Liver (tissue), 9 donors: Measurements from ENCODE around the gene CPAMD8. TPM values are rescaled to one million over a fixed set of nuclear protein-coding genes. Genes with fewer than 3 reads are reported as not detected.

Source experiments
- DNase-seq: peaks from one replicate; pipeline ENCODE4 v3.0.0-alpha.2; 2017; ENCODE audit warnings: low spot score
- H3K27ac ChIP-seq, 2 donors: one replicate each; pipeline ENCODE4 v1.7.0; 2013; ENCODE audit warnings: inconsistent platforms in 2 of 2, low read length in 2 of 2, control low read depth in 1 of 2, low read depth in 1 of 2, mild to moderate bottlenecking in 1 of 2
- H3K27me3 ChIP-seq, 4 donors: one replicate each; pipeline versions ENCODE4 v1.6.1 to v1.7.0; 2013; ENCODE audit warnings: low read length in 3 of 4, inconsistent platforms in 1 of 4, mild to moderate bottlenecking in 1 of 4, moderate library complexity in 1 of 4; ENCODE audit not compliant: control insufficient read depth in 4 of 4, insufficient read depth in 4 of 4
- H3K36me3 ChIP-seq, 4 donors: one replicate each; pipeline versions ENCODE4 v1.6.1 to v1.7.0; 2013; ENCODE audit warnings: low read length in 3 of 4, mild to moderate bottlenecking in 3 of 4, low read depth in 1 of 4, moderate library complexity in 1 of 4; ENCODE audit not compliant: control insufficient read depth in 4 of 4, insufficient read depth in 3 of 4
- H3K4me1 ChIP-seq, 4 donors: one replicate each; pipeline versions ENCODE4 v1.6.1 to v1.7.0; 2013; ENCODE audit warnings: low read length in 3 of 4, mild to moderate bottlenecking in 3 of 4, moderate library complexity in 1 of 4; ENCODE audit not compliant: control insufficient read depth in 4 of 4, insufficient read depth in 4 of 4
- H3K4me3 ChIP-seq, 3 donors: one replicate each; pipeline versions ENCODE4 v1.6.1 to v1.7.0; 2013; ENCODE audit warnings: low read length in 3 of 3, control low read depth in 1 of 3, low read depth in 1 of 3, mild to moderate bottlenecking in 1 of 3
- H3K9ac ChIP-seq, 2 donors: one replicate each; pipeline ENCODE4 v1.7.0; 2013; ENCODE audit warnings: low read length in 2 of 2, mild to moderate bottlenecking in 2 of 2, moderate library complexity in 2 of 2, control low read depth in 1 of 2, low read depth in 1 of 2
- H3K9me3 ChIP-seq, 4 donors: one replicate each; pipeline versions ENCODE4 v1.6.1 to v1.7.0; 2013; ENCODE audit warnings: low read length in 3 of 4; ENCODE audit not compliant: control insufficient read depth in 4 of 4
- ATF3 ChIP-seq: IDR thresholded peaks from 2 replicates; pipeline ENCODE4 v1.6.1; 2016; ENCODE audit warnings: antibody characterized with exemption
- CTCF ChIP-seq: fragments of 150-350 bp; IDR thresholded peaks from 2 replicates; pipeline ENCODE4 v1.5.1; 2017; ENCODE audit warnings: improper control_type of control experiment, low read depth, low read length; ENCODE audit not compliant: missing input control
- EGR1 ChIP-seq, 2 donors: IDR thresholded peaks; 2 replicates each; pipeline ENCODE4 v1.6.1; 2016 to 2018; ENCODE audit warnings: antibody characterized with exemption in 2 of 2, low read depth in 2 of 2
- FOXA1 ChIP-seq: IDR thresholded peaks from 2 replicates; pipeline ENCODE4 v1.6.1; 2016; ENCODE audit warnings: antibody characterized with exemption
- FOXA2 ChIP-seq: IDR thresholded peaks from 2 replicates; pipeline ENCODE4 v1.6.1; 2016; ENCODE audit warnings: antibody characterized with exemption
- GABPA ChIP-seq, 2 donors: IDR thresholded peaks in 1 of 2; conservative IDR thresholded peaks in 1 of 2; 2 replicates each; pipeline ENCODE4 v1.6.1; 2016; ENCODE audit warnings: antibody characterized with exemption in 2 of 2, mild to moderate bottlenecking in 1 of 2, moderate library complexity in 1 of 2
- HNF4G ChIP-seq: IDR thresholded peaks from 2 replicates; pipeline ENCODE4 v1.6.1; 2016; ENCODE audit warnings: antibody characterized with exemption
- JUND ChIP-seq, 2 donors: IDR thresholded peaks; 2 replicates each; pipeline ENCODE4 v1.6.1; 2016; ENCODE audit warnings: antibody characterized with exemption in 2 of 2
- MAX ChIP-seq: IDR thresholded peaks from 2 replicates; pipeline ENCODE4 v1.6.1; 2016; ENCODE audit warnings: antibody characterized with exemption
- NR2F2 ChIP-seq: IDR thresholded peaks from 2 replicates; pipeline ENCODE4 v1.6.1; 2016; ENCODE audit warnings: antibody characterized with exemption
- RAD21 ChIP-seq, 2 donors: IDR thresholded peaks; 2 replicates each; pipeline ENCODE4 v1.6.1; 2016; ENCODE audit warnings: antibody characterized with exemption in 2 of 2, mild to moderate bottlenecking in 2 of 2
- REST ChIP-seq: IDR thresholded peaks from 2 replicates; pipeline ENCODE4 v1.6.1; 2016; ENCODE audit warnings: antibody characterized with exemption, mild to moderate bottlenecking
- RXRA ChIP-seq, 2 donors: IDR thresholded peaks; 2 replicates each; pipeline ENCODE4 v1.6.1; 2017 to 2018; ENCODE audit warnings: antibody characterized with exemption in 2 of 2, mild to moderate bottlenecking in 1 of 2
- SP1 ChIP-seq: IDR thresholded peaks from 2 replicates; pipeline ENCODE4 v1.6.1; 2018; ENCODE audit warnings: antibody characterized with exemption, mild to moderate bottlenecking
- TAF1 ChIP-seq: conservative IDR thresholded peaks from 2 replicates; pipeline ENCODE4 v1.6.1; 2016; ENCODE audit warnings: antibody characterized with exemption, mild to moderate bottlenecking
- YY1 ChIP-seq: IDR thresholded peaks from 2 replicates; pipeline ENCODE4 v1.6.1; 2016; ENCODE audit warnings: antibody characterized with exemption, mild to moderate bottlenecking
- ZBTB33 ChIP-seq: IDR thresholded peaks from 2 replicates; pipeline ENCODE4 v1.6.1; 2016; ENCODE audit warnings: antibody characterized with exemption
- WGBS: extraction: QIAGEN DNeasy Blood & Tissue Kit; methylation state at CpG from one replicate; pipeline ENCODE4 v1.1.7; 2013; 5-methylcytosine and 5-hydroxymethylcytosine counted together
- polyA plus RNA-seq, 2 donors: library from polyadenylated mRNA; stranded (reverse) in 1 of 2; unstranded in 1 of 2; fragments of 200-250 nt in 1 of 2; fragments of >200 nt in 1 of 2; fragmentation: Nextera tagmentation in 1 of 2; extraction: Ambion mirVana in 1 of 2; gene quantifications; one replicate each; pipeline versions ENCODE4 v1.2.1 to v1.2.3, GENCODE V29; 2013 to 2015
- total RNA-seq, 2 donors: library from RNA; depleted of rRNA; stranded (reverse); fragments of >200 nt; gene quantifications; one replicate each; pipeline ENCODE4 v1.2.3, GENCODE V29; 2014
- donor health status: healthy.
- donor health status: healthy.
- donor health status: healthy.
- donor health status: healthy.
- donor health status: healthy.

Gene CPAMD8
- total and polyA plus RNA-seq, 4 donors = 0.92 to 1.4 (median 1.1) TPM

- H3K27ac ChIP-seq = no peak overlapping the region
- no peak overlapping the region for H3K4me3 ChIP-seq
- DNase-seq = no peak
- 69% methylated on average over 3 of the region's 3 CpGs for WGBS
- H3K9me3 ChIP-seq = no peaks in the 10 kb centered on the region
- no peaks in the 10 kb centered on the region for H3K4me1 ChIP-seq
- no peak for TF ChIP-seq FOXA2
- TF ChIP-seq RAD21 (IDR thresholded peaks at IDR 0.05) = no peak
- TF ChIP-seq HNF4G = no peak
- TF ChIP-seq GABPA (IDR thresholded peaks at IDR 0.05 in 1 of 2, conservative IDR thresholded peaks at IDR 0.05 in 1 of 2) = no peak
- TF ChIP-seq TAF1 = no peak
- no peak for TF ChIP-seq ATF3
- no peak for TF ChIP-seq REST
- TF ChIP-seq JUND (IDR thresholded peaks at IDR 0.05) = no peak
- TF ChIP-seq MAX = no peak
- TF ChIP-seq CTCF = no peak
- TF ChIP-seq EGR1 (IDR thresholded peaks at IDR 0.05; ENCODE audit: low read depth in 2 of 2) = no peak
- no peak for TF ChIP-seq ZBTB33
- TF ChIP-seq FOXA1 = no peak
- no peak for TF ChIP-seq RXRA (IDR thresholded peaks at IDR 0.05)
- TF ChIP-seq YY1 = no peak
- TF ChIP-seq SP1 = no peak
- TF ChIP-seq NR2F2 = no peak
- H3K9ac ChIP-seq = no peak overlapping the region
- no peaks in the 10 kb centered on the region for H3K36me3 ChIP-seq
- peaks cover 0 to 4% (median 0%) of the 10 kb centered on the region in 4 donors for H3K27me3 ChIP-seq
Measured at GRCh38 chr19:17005000-17005399, 21.6 kb downstream of the CPAMD8 start.

- H3K9me3 ChIP-seq = no peaks in the 10 kb centered on the region
- H3K27ac ChIP-seq = no peak overlapping the region
- TF ChIP-seq EGR1 (IDR thresholded peaks at IDR 0.05; ENCODE audit: low read depth in 2 of 2) (no peak), RAD21 (IDR thresholded peaks at IDR 0.05) (no peak), ATF3 (no peak), NR2F2 (no peak), TAF1 (no peak), JUND (IDR thresholded peaks at IDR 0.05) (no peak), SP1 (no peak), MAX (no peak), HNF4G (no peak)
- no peaks in the 10 kb centered on the region for H3K4me1 ChIP-seq
- WGBS = 84% methylated on average over 15 of the region's 15 CpGs
- H3K36me3 ChIP-seq = no peaks in the 10 kb centered on the region
- DNase-seq = no peak
- H3K9ac ChIP-seq = no peak overlapping the region
- peaks cover 0 to 4% (median 0%) of the 10 kb centered on the region in 4 donors for H3K27me3 ChIP-seq
- H3K4me3 ChIP-seq = no peak overlapping the region
Measured at GRCh38 chr19:17004386-17004785, 22.2 kb downstream of the CPAMD8 start.
